ENCODE data around the gene PTGIS. TPM values are rescaled to one million over a fixed set of nuclear protein-coding genes. Genes with fewer than 3 reads are reported as not detected.

Gene PTGIS
- polyA plus RNA-seq, 2 of the 4 experiments (the other 2 are of a cell fraction) = 0.03 to 0.04 TPM

DNA sequence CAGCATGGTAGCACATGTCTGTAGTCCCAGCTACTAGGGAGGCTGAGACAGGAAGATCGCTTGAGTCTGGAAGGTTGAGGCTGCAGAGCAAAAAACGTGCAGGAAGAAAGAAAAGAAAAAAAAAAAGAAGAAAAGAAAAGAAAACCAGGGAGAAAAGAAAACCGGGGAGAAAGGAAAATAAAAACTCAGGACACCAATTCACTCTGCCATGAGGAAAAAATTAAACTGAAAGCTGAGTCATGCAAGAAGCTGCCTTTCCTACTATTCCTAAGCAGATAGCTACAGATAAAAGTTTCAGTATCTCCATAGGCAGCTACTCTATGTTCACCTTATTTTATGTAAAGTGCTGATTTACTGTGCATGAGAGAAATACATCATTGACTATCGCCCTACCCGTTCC, 10.5 kb downstream of the PTGIS start:
- ATAC-seq (no peak), FAIRE-seq (no peak), DNase-seq (ENCODE audit: low read depth in 1 of 2, low spot score in 1 of 2) (no peak)
- Histone ChIP-seq H3K27ac (peak overlapping the region; percentile 8 to 58; a peak in 5 of 6 replicates), H3K4me3 (no peak overlapping the region), H3K4me1 (peaks cover 22% of the 10 kb centered on the region), H3K4me2 (peak overlapping the region; percentile 25), H3K9me3 (no peaks in the 10 kb centered on the region)
- WGBS (ENCODE audit: missing lambda C conversion rate) = 62% methylated on average over 5 of the region's 5 CpGs
- POLR2A ChIA-PET = no interaction called here
- CTCF ChIA-PET = interaction anchor here (1.3 to 8.2 kb wide), 4 partner anchors 18 to 54 kb away, joined by 5 to 79 read pairs (median 12); no protein-coding TSS in a partner anchor
- TF ChIP-seq MAFK (IDR thresholded peaks at IDR 0.05; ENCODE audit: partially characterized antibody) = peak; percentile 31
- no peak for TF ChIP-seq EP300 (IDR thresholded peaks at IDR 0.05)

DNA sequence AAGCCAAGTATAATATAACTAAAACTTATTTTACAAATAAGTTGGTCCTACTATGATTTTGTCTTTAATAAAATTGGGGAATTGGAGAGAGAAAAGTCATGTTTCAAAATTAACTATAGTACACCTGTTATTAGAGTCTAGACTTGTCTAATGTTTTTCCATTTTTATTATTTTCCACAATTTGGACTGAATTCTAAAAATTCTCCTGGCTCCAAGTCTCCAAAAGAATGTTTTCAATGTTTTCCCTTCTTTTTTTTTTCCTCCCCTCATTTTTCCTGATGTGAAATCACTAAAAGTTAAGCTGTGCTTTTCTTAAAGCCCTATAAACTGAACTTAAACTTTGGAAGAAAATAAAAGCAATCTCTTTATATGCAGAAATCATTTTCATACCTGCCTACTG, 11.3 kb downstream of the PTGIS start:
- Histone ChIP-seq H3K9me3 (no peaks in the 10 kb centered on the region), H3K4me1 (peaks cover 22% of the 10 kb centered on the region), H3K4me3 (no peak overlapping the region), H3K4me2 (no peak overlapping the region), H3K27ac (no peak overlapping the region)
- TF ChIP-seq, protein P1, sequence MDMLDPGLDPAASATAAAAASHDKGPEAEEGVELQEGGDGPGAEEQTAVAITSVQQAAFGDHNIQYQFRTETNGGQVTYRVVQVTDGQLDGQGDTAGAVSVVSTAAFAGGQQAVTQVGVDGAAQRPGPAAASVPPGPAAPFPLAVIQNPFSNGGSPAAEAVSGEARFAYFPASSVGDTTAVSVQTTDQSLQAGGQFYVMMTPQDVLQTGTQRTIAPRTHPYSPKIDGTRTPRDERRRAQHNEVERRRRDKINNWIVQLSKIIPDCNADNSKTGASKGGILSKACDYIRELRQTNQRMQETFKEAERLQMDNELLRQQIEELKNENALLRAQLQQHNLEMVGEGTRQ (IDR thresholded peaks at IDR 0.05) = no peak
- TF ChIP-seq CBX2 (IDR thresholded peaks at IDR 0.05; ENCODE audit: borderline replicate concordance, low read depth) (no peak), BHLHE40 (IDR thresholded peaks at IDR 0.05; ENCODE audit: low read depth, low read length) (no peak), RFX5 (IDR thresholded peaks at IDR 0.05) (no peak), MYC (IDR thresholded peaks at IDR 0.05; ENCODE audit: borderline replicate concordance, low read length) (no peak), KDM1A (IDR thresholded peaks at IDR 0.05; ENCODE audit: low read depth) (no peak), CEBPB (IDR thresholded peaks at IDR 0.05) (no peak), POLR2A (IDR thresholded peaks at IDR 0.05; ENCODE audit: low read length) (no peak), GATA3 (IDR thresholded peaks at IDR 0.05; ENCODE audit: borderline replicate concordance) (no peak), HDAC2 (IDR thresholded peaks at IDR 0.05) (no peak), NR3C1 (IDR thresholded peaks at IDR 0.05) (no peak), TP53 (CRISPR knock-in tag; IDR thresholded peaks at IDR 0.05) (no peak), HOXA7 (CRISPR knock-in tag; IDR thresholded peaks at IDR 0.05) (no peak), HOXB5 (CRISPR knock-in tag; IDR thresholded peaks at IDR 0.05) (no peak)
- TF ChIP-seq, protein P2, sequence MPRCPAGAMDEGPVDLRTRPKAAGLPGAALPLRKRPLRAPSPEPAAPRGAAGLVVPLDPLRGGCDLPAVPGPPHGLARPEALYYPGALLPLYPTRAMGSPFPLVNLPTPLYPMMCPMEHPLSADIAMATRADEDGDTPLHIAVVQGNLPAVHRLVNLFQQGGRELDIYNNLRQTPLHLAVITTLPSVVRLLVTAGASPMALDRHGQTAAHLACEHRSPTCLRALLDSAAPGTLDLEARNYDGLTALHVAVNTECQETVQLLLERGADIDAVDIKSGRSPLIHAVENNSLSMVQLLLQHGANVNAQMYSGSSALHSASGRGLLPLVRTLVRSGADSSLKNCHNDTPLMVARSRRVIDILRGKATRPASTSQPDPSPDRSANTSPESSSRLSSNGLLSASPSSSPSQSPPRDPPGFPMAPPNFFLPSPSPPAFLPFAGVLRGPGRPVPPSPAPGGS (IDR thresholded peaks at IDR 0.05) = no peak
- no peak for ATAC-seq
- ChIA-PET POLR2A (no interaction called here), CTCF (interaction anchor here (0.8 to 8.2 kb wide), 8 partner anchors 17 to 53 kb away, joined by 3 to 79 read pairs (median 6); no protein-coding TSS in a partner anchor)
- no peak for FAIRE-seq
- no peak for DNase-seq (ENCODE audit: low read depth in 1 of 2, low spot score in 1 of 2)

DNA sequence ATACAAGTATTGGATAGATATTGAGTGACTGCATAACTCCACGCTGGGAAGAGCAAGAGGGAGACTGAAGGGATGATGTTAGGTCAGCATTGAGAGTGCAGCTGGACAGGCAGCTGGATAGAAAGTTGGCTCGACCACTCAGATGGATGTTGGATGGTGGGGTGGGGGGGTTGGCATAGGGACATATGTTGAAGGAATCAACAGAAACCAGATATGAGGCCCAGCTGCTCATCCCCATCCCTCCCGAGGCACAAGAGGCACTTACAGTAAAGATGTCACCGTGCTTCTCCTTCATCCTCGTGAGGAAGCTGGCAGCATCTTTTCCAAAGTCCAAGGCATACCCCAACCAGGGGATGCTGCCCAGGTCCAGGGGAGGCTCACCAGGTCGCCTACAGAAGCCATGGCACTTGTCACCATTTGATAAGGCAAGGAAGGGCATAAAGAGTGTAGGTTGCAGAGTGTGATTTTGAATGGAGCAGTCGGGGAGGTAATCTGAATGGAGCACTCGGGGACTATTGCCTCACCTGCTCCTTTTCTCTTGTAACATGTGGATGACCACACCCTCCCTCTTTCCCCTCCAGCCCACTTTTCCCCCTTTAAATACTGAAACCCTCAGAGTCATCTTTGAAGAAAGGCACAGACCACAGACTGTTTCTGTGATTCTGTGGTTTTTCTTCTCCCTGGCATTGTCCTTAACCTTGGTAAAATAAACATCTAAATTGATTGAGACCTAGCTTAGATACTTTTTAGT, 18.0 kb downstream of the PTGIS start:
- DNase-seq (ENCODE audit: low read depth in 1 of 2, low spot score in 1 of 2) (no peak), FAIRE-seq (no peak), ATAC-seq (peak in 1 of 2 experiments; percentile 13; a peak in 1 of 6 replicates)
- ChIA-PET CTCF (interaction anchor here (0.9 to 1.7 kb wide), 5 partner anchors 8 to 61 kb away, joined by 3 to 7 read pairs (median 4); no protein-coding TSS in a partner anchor), POLR2A (no interaction called here)
- Histone ChIP-seq H3K4me2 (no peak overlapping the region), H3K9me3 (peaks cover 13% of the 10 kb centered on the region), H3K27ac (no peak overlapping the region), H3K4me3 (no peak overlapping the region), H3K4me1 (peaks cover 14% of the 10 kb centered on the region)
- 58% methylated on average over 8 of the region's 8 CpGs for WGBS (ENCODE audit: missing lambda C conversion rate)
- no peak for TF ChIP-seq POLR2A (IDR thresholded peaks at IDR 0.05; ENCODE audit: low read length)
- TF ChIP-seq, protein P1 (IDR thresholded peaks at IDR 0.05) = no peak
- TF ChIP-seq, protein P3, sequence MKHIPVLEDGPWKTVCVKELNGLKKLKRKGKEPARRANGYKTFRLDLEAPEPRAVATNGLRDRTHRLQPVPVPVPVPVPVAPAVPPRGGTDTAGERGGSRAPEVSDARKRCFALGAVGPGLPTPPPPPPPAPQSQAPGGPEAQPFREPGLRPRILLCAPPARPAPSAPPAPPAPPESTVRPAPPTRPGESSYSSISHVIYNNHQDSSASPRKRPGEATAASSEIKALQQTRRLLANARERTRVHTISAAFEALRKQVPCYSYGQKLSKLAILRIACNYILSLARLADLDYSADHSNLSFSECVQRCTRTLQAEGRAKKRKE (CRISPR knock-in tag; IDR thresholded peaks at IDR 0.05; ENCODE audit: low read depth) = no peak
- no peak for TF ChIP-seq TP53 (CRISPR knock-in tag; IDR thresholded peaks at IDR 0.05)
- no peak for TF ChIP-seq ZNF302 (CRISPR knock-in tag; IDR thresholded peaks at IDR 0.05)
- TF ChIP-seq, protein P4, sequence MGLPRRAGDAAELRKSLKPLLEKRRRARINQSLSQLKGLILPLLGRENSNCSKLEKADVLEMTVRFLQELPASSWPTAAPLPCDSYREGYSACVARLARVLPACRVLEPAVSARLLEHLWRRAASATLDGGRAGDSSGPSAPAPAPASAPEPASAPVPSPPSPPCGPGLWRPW (IDR thresholded peaks at IDR 0.05) = no peak
- no peak for TF ChIP-seq HEYL (CRISPR knock-in tag; IDR thresholded peaks at IDR 0.05)
- TF ChIP-seq RARB (CRISPR knock-in tag; IDR thresholded peaks at IDR 0.05) = no peak
- TF ChIP-seq, protein P5, sequence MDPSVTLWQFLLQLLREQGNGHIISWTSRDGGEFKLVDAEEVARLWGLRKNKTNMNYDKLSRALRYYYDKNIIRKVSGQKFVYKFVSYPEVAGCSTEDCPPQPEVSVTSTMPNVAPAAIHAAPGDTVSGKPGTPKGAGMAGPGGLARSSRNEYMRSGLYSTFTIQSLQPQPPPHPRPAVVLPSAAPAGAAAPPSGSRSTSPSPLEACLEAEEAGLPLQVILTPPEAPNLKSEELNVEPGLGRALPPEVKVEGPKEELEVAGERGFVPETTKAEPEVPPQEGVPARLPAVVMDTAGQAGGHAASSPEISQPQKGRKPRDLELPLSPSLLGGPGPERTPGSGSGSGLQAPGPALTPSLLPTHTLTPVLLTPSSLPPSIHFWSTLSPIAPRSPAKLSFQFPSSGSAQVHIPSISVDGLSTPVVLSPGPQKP (IDR thresholded peaks at IDR 0.05; ENCODE audit: low read depth, low read length) = no peak
- no peak for TF ChIP-seq PHF8 (IDR thresholded peaks at IDR 0.05; ENCODE audit: borderline replicate concordance, low read depth)
- TF ChIP-seq MAZ (IDR thresholded peaks at IDR 0.05; ENCODE audit: borderline replicate concordance, low read depth, low read length) = no peak
- TF ChIP-seq JUNB (IDR thresholded peaks at IDR 0.05) = no peak
- no peak for TF ChIP-seq POLR2AphosphoS2 (conservative IDR thresholded peaks at IDR 0.05; ENCODE audit: low read length)
- TF ChIP-seq NFE2L2 (conservative IDR thresholded peaks at IDR 0.05; ENCODE audit: low read length) = no peak
- no peak for TF ChIP-seq SREBF2 (IDR thresholded peaks at IDR 0.05)
- no peak for TF ChIP-seq EP300 (IDR thresholded peaks at IDR 0.05)
- TF ChIP-seq ZSCAN20 (CRISPR knock-in tag; IDR thresholded peaks at IDR 0.05) = no peak
- TF ChIP-seq FOSB (CRISPR knock-in tag; IDR thresholded peaks at IDR 0.05) = no peak
